SIG-M5 treated with dmso at 0.1 percent for 504 hours (cell line): ENCODE results near the gene FAM13B.
"Not testable (repeated sequence)": the region's sequence is repeated elsewhere in the genome, so short reads cannot be mapped to it uniquely, and the experiment has no call there.

Experiments
- DNase-seq: peaks from one replicate; lab custom pipeline; 2025; ENCODE audit not compliant: unreplicated experiment; lab: John Stamatoyannopoulos, UW

Gene FAM13B

DNA sequence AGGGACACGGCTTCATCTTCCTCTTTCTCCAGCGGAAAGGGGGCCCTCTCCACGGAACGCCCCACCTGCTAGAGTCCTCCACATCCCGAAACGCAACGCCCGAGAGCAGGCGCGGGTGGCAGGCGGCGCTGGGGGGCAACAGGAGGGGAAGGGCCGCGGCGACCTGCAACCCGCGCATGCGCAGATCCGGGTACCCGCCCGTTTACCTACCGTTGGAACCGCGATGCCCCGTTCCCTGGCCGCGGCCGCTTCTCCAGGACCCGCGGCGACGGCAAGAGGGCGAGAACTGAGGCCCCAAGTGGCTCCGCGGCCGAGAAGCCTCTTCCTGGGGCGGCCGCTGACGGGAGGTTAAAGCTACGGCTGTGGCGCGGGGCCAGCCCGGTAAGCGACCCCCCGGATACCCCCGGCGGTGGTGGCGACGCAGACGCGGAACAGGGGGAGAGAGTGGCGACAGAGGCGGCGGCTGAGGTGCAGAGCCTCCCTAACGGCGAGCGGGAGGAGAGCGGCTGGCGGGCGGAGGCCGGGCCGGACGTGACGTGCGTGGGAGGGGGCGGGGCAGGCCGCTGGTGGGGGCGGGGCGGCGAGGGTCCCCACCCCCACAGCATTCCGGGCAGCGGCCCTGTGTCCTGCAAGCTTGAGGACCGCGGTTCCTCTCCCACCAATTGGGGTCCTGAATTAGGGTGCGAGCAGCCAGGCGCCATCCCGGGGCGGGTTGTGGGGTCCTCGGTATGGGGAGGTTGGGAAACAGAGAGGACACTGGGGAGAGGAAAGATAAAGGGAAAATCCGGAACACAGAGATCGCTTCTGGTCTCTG is at the start of gene FAM13B:
FAM13B (minus strand) TSS at position 508 of the 814 bp plus-strand sequence. CDS start 13,968 bp downstream, outside the sequence.
- peak; percentile 94 for DNase-seq

DNA sequence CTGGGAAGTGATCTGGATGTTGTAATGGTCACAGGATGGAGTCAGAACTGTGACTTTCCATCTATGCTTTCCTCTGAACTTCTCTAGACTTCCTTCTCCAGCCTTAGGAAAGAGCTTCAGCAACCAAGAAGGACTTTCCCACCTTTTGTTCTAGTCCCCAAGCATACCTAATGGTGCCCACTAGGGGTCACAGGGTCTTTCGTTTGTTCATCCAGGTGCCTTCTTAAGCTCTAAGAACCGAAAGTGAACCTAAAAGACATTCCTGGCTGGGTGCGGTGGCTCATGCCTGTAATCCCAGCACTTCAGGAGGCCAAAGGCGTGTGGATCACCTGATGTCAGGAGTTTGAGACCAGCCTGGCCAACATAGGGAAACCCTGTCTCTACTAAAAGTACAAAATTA is 49.2 kb upstream of the FAM13B start:
- DNase-seq: no peak

DNA sequence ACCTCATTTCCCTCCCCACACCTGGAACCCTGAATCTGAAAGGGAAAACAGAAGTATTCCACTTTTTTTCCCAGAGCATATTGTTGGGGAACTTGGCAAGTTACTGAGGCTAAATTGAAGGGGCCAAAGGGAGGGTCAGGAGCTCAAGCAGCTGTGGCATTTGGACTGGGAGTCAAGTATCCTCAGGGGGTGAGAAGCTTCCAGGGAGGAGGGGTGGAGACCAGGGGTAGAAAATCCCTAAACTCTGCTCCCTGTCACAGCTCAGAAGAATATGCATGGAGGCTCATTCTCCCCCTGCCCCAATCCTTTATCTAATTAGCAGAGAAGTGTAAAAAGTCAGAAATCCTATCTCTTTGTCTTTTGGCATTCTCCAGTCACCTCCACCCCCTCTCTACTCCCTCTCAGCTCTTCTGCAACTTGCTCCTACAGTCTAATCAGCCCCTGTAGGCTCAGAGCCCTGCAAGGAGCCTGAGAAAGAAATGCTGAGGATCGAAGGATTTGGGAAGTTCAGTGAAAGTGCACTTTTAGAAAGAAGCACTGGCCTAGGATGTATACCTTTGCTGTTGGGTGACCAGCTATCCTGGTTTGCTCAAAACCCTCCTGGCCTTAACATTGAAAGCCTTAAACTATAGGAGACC is 45.2 kb upstream of the FAM13B start:
- DNase-seq: no peak

DNA sequence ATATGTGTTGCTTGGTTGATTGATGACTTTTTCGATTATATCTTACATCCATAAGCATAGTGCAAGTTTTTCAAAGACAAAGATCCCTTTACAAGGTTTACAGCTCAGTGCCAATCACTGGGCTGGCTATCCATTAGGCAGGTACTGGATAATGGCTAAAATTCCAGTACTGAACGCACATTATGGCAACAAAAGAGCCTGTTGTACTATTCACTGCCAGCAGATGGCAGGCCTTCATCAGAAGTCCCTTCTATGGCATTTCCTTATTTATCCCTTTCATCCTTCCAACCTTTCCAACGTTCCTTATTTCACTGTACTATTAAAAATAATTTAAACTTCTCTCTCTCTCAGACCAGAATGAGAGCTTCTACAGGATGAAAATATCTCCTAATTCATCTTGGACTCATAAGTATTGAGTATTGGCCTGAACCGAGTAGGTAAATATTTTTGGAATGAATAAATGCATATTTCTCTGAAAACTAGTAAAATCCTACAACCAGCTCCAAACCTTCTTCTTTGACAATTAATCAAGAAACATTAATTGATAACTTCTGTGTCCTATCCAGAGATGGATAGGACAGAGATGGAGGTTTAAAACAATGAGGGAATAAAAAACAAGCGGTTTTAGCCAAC is 44.3 kb upstream of the FAM13B start:
- peak; percentile 66 for DNase-seq

DNA sequence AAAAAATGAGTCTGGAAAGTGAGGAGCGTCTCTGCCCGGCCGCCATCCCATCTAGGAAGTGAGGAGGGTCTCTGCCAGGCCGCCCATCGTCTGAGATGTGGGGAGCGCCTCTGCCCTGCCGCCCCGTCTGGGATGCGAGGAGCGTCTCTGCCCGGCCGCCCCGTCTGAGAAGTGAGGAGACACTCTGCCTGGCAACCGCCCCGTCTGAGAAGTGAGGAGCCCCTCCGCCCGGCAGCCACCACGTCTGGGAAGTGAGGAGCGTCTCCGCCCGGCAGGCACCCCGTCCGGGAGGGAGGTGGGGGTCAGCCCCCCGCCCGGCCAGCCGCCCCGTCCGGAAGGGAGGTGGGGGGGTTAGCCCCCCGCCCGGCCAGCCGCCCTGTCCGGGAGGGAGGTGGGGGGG is 37.1 kb upstream of the FAM13B start:
- not testable (repeated sequence) for DNase-seq

DNA sequence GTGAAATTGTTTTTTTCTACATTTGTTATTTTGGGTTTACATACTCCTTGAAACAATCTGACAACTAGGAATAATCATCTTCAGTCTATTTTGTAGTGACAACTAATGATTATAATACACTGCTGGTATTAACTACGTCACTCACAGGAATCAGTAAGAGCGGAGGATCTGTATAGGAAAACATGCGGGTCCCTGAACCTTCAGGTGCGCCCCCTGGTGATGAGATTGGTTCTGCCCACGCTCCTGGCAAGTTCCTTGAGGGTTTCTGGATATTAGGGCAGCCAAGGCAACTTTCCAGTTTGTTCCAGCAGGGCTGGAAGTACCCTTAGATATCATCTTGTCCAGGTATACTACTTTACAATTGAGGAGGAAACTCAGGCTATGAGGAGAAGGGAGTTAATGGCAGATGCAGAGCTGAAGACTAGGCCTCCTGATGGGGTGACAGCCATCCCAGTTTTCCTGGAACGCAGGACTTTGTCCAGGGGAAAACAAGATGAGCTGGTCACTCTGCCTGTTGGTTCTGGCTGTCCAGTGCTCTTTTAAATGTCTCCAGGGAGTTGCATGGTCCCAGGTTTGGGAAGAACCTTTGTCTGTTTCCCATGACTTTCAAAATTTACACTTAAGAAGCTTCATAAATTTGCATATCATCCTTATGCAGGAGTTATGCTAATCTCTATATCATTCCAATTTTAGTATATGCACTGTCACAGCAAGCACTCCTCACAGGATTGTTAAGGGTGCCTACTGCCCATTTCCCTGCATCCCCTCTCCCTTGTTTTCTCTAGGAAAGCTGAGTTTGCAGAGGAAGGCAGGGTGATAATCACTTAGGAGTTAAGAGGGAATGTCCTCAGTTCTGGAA is 36.1 kb upstream of the FAM13B start:
- DNase-seq: peak; percentile 82

DNA sequence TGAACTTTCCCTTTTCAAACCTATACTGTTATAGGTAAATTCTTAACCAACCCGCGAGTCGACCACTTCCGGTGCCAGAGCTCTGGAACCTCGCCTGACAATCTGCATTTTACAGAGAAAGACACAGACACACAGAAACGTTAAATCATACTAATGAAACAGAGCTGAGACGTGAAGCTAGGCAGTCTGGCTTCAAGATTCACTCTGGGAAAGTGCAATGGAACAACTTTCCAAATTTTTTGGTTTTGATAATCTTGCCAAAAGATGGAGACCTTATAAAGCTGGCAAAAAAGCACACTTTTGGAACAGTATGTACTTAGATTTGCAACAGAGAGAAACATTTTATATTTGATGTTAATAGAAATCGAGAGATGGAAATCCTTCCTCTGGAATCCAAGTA is 35.1 kb upstream of the FAM13B start:
- DNase-seq: no peak

DNA sequence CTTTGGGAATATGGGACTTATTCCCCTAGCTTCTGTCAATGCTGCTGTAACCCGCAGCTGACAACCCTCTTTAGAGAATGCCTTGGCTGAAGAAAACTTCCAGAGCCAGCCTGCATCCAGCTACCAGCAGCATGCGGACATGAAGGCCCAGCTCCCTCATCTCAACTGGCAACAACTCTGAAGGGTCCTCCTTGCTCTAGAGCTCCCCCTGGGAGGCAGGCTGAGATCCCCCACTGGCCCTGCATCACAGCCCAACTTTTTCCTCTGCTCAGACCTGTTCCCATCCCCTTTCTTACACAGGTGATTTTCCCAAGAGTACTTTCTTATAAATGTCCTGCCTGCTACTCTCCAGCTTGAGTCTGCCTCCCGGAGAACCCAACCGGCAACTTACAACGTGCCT is 32.2 kb upstream of the FAM13B start:
- no peak for DNase-seq

DNA sequence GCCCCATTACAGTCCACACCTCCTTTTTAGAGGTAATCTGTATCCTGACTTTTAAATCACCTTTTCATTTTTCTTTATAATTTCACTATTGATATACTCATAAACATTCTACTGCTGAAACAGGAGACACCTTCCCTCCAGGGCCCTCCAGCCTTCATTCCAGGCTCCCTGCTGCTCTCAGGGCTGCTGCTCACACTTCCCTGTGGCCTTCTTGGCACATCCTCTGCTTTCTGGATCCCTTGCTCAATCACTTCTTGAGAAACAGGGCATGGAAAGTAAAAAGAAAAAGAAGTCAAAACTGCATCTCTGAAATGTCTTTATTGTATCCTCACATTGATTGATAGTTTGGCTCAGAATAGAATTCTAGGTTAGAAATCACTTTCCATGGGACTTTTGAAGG is 31.6 kb upstream of the FAM13B start:
- DNase-seq: no peak

DNA sequence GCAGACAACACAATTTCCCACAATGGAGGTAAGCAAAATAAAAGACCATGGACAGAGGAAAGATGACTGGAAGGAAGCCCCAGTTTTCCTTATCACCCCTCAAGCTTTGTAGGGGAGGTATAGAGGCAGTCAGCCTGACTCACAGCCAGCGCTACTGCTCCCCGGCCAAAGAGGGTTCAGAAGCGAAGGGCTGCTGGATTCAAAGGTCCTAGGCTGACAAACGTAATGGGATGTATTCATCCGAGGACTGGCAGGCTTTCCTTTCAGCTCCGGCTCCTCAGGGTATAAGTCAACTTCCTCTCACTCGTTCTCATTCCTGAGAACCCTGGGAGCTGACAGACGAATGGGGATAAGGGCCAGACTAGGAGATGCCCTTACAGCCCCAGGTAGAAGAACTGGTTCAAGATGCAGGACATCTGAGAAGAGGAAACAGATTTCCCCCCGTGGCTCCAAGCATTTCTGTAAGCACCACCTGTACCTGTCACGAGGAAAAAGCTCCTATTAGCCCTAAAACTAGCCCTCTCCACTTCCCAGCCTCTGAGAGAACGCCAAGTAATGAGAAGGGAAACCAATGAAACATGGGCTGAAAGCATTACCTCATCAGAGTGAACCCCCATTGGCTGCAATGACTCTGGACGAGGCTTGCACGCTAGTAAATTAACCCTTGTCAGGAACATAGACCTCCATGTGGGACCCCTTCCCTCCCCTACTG is 22.1 kb upstream of the FAM13B start:
- no peak for DNase-seq

DNA sequence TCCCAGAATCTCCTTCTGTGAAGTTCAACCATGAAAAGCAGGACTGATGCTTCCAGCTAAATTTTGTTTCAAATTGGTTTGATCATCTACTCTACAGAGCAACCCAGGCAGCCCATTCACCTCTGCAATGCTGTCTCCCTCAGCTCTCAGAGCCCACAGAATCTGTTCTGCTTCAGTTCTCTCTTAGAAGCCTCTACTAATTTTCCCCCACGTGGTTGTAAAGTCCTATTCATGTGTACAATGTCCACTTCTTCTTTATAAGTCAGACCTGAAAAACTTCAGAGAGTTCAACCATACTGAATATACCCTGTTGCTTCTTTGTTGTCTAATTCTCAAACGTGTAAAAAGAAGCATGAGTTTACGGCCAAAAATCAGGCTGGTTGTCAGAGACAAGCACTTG is 21.3 kb upstream of the FAM13B start:
- DNase-seq: no peak

DNA sequence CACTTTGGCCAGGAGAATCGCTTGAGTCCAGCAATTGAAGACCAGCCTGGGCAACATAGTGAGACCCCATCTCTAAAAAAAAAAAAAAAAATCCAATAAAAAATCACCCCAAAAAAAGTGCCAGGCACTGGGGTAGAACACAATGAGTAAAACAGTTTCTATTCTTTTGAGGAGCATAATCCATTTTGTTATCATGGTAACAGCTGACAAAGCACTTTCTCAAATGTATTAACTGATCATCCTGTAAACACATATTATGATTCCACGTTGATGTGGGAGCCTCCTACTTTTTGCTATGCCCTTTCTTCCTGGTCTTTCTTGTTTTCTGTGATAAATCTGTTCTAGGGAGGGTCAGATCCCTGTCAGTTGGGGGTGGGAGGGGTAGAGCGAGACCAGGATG is 20.7 kb upstream of the FAM13B start:
- DNase-seq: no peak

DNA sequence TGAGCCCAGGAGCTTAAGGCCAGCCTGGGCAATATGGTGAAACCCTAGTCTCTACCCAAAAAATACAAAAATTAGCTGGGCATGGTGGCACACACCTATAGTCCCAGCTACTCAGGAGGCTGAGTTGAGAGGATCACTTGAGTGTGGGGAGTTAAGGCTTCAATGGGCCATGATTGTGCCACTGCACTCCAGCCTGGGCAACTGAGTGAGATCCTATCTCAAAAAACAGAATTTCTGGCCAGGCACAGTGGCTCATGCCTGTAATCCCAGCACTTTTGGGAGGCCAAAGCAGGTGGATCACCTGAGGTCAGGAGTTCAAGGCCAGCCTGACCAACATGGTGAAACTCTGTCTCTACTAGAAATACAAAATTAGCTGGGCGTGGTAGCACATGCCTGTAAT is 19.8 kb upstream of the FAM13B start:
- not testable (repeated sequence) for DNase-seq

DNA sequence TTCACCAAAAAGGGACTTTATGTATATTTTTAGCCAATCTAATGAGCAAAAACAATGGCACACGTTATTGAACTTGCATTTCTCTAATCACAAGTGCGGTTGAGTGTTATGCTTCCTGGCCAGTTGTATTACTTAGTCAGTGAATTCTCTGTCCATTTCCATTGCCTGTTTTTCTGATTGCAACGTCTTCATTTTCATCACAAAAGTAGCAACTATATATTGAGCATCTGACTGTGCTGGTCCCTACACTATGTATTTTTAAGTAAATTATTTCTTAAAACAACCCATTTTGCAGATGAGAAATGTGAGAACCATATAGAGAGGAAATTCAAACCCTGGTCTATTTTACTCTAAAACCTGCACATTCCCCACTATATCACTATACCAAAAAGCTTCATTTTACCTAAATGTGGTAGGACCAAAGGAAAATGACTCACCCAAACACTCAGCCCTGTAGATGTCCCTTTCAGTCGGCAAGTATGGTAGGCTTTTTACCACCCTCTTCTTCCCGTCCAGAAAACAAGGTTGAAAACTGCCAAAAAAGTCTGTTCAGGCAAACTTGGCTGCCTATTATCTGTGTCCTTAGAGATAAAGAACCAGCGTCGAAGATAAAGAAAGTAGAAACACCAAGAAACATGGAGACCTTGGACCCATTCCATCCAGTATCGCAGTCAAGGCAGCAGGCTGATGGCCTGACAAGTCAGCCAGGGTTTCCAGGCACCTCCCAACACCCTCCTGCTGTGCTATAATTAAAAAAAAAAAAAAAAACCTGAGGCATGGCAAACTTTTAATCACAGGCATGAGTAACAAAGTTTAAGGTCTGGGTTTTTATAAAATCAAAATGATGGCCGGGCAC is 18.8 kb upstream of the FAM13B start:
- DNase-seq: no peak

DNA sequence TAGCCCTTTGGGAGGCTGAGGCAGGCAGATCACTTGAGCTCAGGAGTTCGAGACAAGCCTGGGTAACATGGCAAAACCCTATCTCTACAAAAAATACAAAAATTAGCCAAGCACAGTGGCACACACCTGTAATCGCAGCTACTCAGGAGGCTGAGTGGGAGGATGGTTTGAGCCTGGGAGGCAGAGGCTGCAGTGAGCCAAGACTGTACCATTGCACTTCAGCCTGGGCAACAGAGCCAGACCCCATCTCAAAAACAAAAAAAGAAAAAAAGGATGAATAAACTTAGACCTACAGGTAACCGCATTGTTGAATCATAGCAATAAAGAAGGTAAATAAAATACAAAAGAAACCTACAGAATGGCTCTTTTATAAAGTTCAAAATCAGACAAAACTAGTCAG is 12.4 kb upstream of the FAM13B start:
- not testable (repeated sequence) for DNase-seq

DNA sequence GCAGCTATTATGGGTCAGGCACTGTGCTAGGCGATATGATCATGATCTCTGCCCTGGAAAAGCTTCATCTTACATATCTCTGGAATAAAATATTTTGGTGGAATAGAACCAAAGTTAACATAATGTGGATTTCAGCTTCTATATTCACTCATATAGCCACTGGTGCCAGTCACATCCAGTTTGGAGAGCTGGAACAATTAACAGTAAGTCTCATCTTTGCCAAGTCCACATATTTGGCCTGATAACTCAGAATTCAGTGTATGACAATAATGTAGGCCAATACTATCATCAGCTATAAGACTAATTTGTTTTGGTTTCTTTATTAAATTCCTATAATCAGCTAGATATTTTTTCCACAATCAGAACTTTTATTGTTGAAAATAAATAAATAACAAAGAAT is 5.9 kb upstream of the FAM13B start:
- DNase-seq: no peak

DNA sequence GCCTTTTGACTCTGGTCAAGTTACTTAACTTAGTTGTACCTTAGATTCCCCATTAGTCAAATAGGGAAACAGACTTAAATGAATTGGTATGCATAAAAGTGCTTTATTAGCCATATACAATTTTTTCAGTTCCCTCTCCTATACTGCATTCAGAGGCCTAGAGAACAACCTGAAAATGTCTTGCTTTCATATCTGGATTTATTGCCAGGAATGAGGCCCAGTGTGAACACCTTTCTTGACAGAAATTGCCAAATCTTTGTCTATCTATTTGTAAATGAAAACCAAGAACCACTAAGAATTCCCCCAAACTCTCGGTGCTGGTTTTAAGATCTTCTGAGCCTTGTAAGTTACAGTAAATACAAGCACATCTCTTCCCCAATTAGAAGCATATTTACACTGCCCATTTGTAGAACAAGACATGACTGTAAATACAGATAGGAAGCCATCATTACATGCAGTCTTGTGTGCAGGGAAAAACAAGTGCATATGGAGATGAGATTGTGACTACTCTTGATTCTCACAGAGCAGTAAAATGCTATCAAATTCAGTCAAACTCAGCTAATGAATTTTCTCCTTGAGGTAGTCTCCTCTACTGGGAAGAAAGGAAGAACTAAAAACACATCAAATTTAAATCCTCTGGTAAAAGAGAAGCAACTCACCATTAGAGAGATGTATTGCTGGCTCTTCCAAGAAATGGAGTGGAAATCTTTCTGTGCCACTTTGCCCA is 5.2 kb upstream of the FAM13B start:
- DNase-seq: no peak

DNA sequence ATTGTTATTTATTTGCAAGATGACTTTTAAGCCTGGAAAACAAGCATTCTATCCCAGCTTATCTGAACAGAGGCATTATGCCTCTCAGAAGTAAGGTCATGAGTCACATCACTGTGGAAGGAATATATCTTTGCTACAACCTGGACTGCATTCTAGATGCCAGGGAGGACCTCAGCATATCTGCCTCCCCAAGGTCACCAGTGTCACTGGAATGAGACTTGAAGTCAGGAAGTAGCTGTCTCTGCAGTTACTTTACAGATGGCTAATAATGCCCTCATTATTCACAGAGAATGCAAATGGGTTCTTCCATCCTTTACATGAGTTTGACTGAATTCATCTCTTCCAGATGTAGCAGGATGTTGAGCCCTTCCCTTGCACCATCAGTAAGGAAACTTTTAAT is 4.4 kb upstream of the FAM13B start:
- DNase-seq: no peak
